ENCODE results near the gene ITGB7.
"Not testable (repeated sequence)": the region's sequence is repeated elsewhere in the genome, so short reads cannot be mapped to it uniquely, and the experiment has no call there.

DNA sequence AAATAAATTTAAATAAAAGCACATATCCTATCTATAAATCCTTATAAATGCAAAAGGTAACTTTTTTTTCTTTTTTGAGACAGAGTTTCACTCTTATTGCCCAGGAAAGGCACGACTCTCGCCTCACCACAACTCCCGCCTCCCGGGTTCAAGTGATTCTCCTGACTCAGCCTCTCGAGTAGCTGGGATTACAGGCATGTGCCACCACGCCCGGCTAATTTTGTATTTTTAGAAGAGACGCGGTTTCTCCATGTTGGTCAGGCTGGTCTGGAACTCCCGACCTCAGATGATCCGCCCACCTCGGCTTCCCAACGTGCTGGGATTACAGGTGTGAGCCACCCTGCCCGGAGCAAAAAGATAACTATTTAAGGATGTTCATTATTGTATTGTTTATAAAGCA, 28.2 kb downstream of the ITGB7 start:
- TF ChIP-seq, protein P1, sequence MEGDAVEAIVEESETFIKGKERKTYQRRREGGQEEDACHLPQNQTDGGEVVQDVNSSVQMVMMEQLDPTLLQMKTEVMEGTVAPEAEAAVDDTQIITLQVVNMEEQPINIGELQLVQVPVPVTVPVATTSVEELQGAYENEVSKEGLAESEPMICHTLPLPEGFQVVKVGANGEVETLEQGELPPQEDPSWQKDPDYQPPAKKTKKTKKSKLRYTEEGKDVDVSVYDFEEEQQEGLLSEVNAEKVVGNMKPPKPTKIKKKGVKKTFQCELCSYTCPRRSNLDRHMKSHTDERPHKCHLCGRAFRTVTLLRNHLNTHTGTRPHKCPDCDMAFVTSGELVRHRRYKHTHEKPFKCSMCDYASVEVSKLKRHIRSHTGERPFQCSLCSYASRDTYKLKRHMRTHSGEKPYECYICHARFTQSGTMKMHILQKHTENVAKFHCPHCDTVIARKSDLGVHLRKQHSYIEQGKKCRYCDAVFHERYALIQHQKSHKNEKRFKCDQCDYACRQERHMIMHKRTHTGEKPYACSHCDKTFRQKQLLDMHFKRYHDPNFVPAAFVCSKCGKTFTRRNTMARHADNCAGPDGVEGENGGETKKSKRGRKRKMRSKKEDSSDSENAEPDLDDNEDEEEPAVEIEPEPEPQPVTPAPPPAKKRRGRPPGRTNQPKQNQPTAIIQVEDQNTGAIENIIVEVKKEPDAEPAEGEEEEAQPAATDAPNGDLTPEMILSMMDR (IDR thresholded peaks at IDR 0.05; ENCODE audit: insufficient read depth, low read depth, low read length), result not testable (repeated sequence)
- TF ChIP-seq EZH2 (IDR thresholded peaks at IDR 0.05; ENCODE audit: insufficient read depth, low read length), result not testable (repeated sequence)

Measured in astrocyte (in vitro differentiated cells and primary cell).